Muscle layer of duodenum (tissue), 2 donors: ENCODE data around the gene ELMOD3.
"Not testable (repeated sequence)": the region's sequence is repeated elsewhere in the genome, so short reads cannot be mapped to it uniquely, and the experiment has no call there.

Source experiments
- H3K27ac ChIP-seq: one replicate; pipeline ENCODE4 v1.7.0; 2013; ENCODE audit warnings: mild to moderate bottlenecking, low read length
- H3K27me3 ChIP-seq: one replicate; pipeline ENCODE4 v1.7.0; 2013; ENCODE audit warnings: low read depth, mild to moderate bottlenecking, control low read depth, low read length
- H3K36me3 ChIP-seq, 2 donors: one replicate each; pipeline ENCODE4 v1.7.0; 2013; ENCODE audit warnings: low read length in 2 of 2, control low read depth in 1 of 2, mild to moderate bottlenecking in 1 of 2; ENCODE audit not compliant: insufficient read depth in 2 of 2, control insufficient read depth in 1 of 2
- H3K4me1 ChIP-seq, 2 donors: one replicate each; pipeline ENCODE4 v1.7.0; 2013; ENCODE audit warnings: low read length in 2 of 2, mild to moderate bottlenecking in 2 of 2, control low read depth in 1 of 2, moderate library complexity in 1 of 2; ENCODE audit not compliant: insufficient read depth in 2 of 2, control insufficient read depth in 1 of 2
- H3K4me3 ChIP-seq, 2 donors: one replicate each; pipeline ENCODE4 v1.7.0; 2013; ENCODE audit warnings: low read length in 2 of 2, low read depth in 1 of 2, mild to moderate bottlenecking in 1 of 2
- H3K9me3 ChIP-seq, 2 donors: one replicate each; pipeline ENCODE4 v1.7.0; 2013; ENCODE audit warnings: low read length in 2 of 2, control low read depth in 1 of 2, mild to moderate bottlenecking in 1 of 2; ENCODE audit not compliant: control insufficient read depth in 1 of 2
- donor health status: healthy.

Gene ELMOD3

GRCh38 chr2:85378257-85378656, 23.7 kb downstream of the ELMOD3 start:
- no peak overlapping the region for H3K4me3 ChIP-seq
- H3K36me3 ChIP-seq, result peaks cover 0 to 32% of the 10 kb centered on the region in 2 donors
- no peaks in the 10 kb centered on the region for H3K9me3 ChIP-seq
- H3K4me1 ChIP-seq, result no peaks in the 10 kb centered on the region
- H3K27me3 ChIP-seq, result no peaks in the 10 kb centered on the region
- H3K27ac ChIP-seq, result no peak overlapping the region

- H3K36me3 ChIP-seq, result peaks cover 0 to 39% of the 10 kb centered on the region in 2 donors
- H3K9me3 ChIP-seq, result no peaks in the 10 kb centered on the region
- H3K27ac ChIP-seq, result no peak overlapping the region
- H3K27me3 ChIP-seq, result no peaks in the 10 kb centered on the region
- no peaks in the 10 kb centered on the region for H3K4me1 ChIP-seq
- no peak overlapping the region for H3K4me3 ChIP-seq
Measured at GRCh38 chr2:85380048-85380447, 25.5 kb downstream of the ELMOD3 start.

GRCh38 chr2:85383151-85383550, 28.6 kb downstream of the ELMOD3 start:
- not testable (repeated sequence) for H3K4me3 ChIP-seq, H3K27ac ChIP-seq, H3K27me3 ChIP-seq, H3K4me1 ChIP-seq, H3K9me3 ChIP-seq
- peaks cover 10 to 51% of the 10 kb centered on the region in 2 donors for H3K36me3 ChIP-seq

- Histone ChIP-seq H3K27ac (no peak overlapping the region), H3K9me3 (no peaks in the 10 kb centered on the region), H3K36me3 (peaks cover 17 to 54% of the 10 kb centered on the region in 2 donors), H3K4me1 (no peaks in the 10 kb centered on the region), H3K27me3 (no peaks in the 10 kb centered on the region), H3K4me3 (no peak overlapping the region)
Measured at GRCh38 chr2:85383850-85384249, 29.3 kb downstream of the ELMOD3 start.

- Histone ChIP-seq H3K4me1 (no peaks in the 10 kb centered on the region), H3K4me3 (no peak overlapping the region), H3K36me3 (peaks cover 28 to 60% of the 10 kb centered on the region in 2 donors), H3K27me3 (no peaks in the 10 kb centered on the region), H3K9me3 (no peaks in the 10 kb centered on the region), H3K27ac (no peak overlapping the region)
Measured at GRCh38 chr2:85385746-85386145, 31.2 kb downstream of the ELMOD3 start.

GRCh38 chr2:85387754-85388153, 33.2 kb downstream of the ELMOD3 start:
- Histone ChIP-seq H3K27ac (no peak overlapping the region), H3K9me3 (no peaks in the 10 kb centered on the region), H3K4me1 (no peaks in the 10 kb centered on the region), H3K4me3 (no peak overlapping the region), H3K36me3 (peaks cover 28 to 65% of the 10 kb centered on the region in 2 donors), H3K27me3 (no peaks in the 10 kb centered on the region)

- Histone ChIP-seq H3K4me1 (peaks cover 0 to under 1% of the 10 kb centered on the region in 2 donors), H3K27me3 (no peaks in the 10 kb centered on the region), H3K27ac (no peak overlapping the region), H3K9me3 (no peaks in the 10 kb centered on the region), H3K36me3 (peaks cover 28 to 59% of the 10 kb centered on the region in 2 donors), H3K4me3 (no peak overlapping the region)
Measured at GRCh38 chr2:85388878-85389538, 34.4 kb downstream of the ELMOD3 start.

- Histone ChIP-seq H3K27me3 (no peaks in the 10 kb centered on the region), H3K27ac (no peak overlapping the region), H3K4me1 (peaks cover 0 to 8% of the 10 kb centered on the region in 2 donors), H3K9me3 (no peaks in the 10 kb centered on the region), H3K4me3 (no peak overlapping the region), H3K36me3 (peaks cover 21 to 54% of the 10 kb centered on the region in 2 donors)
Measured at GRCh38 chr2:85390941-85391669, 36.5 kb downstream of the ELMOD3 start.

GRCh38 chr2:85393836-85394235, 39.3 kb downstream of the ELMOD3 start:
- peaks cover 0 to 19% of the 10 kb centered on the region in 2 donors for H3K4me1 ChIP-seq

GRCh38 chr2:85394261-85394681, 39.7 kb downstream of the ELMOD3 start:
- H3K9me3 ChIP-seq, result no peaks in the 10 kb centered on the region
- no peak overlapping the region for H3K27ac ChIP-seq
- H3K4me3 ChIP-seq, result no peak overlapping the region
- H3K36me3 ChIP-seq, result peaks cover 10 to 25% of the 10 kb centered on the region in 2 donors
- peaks cover 0 to 19% of the 10 kb centered on the region in 2 donors for H3K4me1 ChIP-seq
- H3K27me3 ChIP-seq, result no peaks in the 10 kb centered on the region

More at GRCh38 chr2:85393836-85394235, 39.3 kb downstream of the ELMOD3 start:
- H3K36me3 ChIP-seq, result peaks cover 12 to 29% of the 10 kb centered on the region in 2 donors
- no peak overlapping the region for H3K27ac ChIP-seq
- H3K27me3 ChIP-seq, result no peaks in the 10 kb centered on the region
- no peak overlapping the region for H3K4me3 ChIP-seq
- H3K9me3 ChIP-seq, result no peaks in the 10 kb centered on the region

- no peaks in the 10 kb centered on the region for H3K9me3 ChIP-seq
- no peaks in the 10 kb centered on the region for H3K27me3 ChIP-seq
- no peak overlapping the region for H3K4me3 ChIP-seq
- H3K4me1 ChIP-seq, result peaks cover 0 to 19% of the 10 kb centered on the region in 2 donors
- peaks cover 6 to 18% of the 10 kb centered on the region in 2 donors for H3K36me3 ChIP-seq
- H3K27ac ChIP-seq, result no peak overlapping the region
Measured at GRCh38 chr2:85394976-85395375, 40.4 kb downstream of the ELMOD3 start.
